Uterus (tissue), 4 donors: Measurements from ENCODE around the gene WDR86. TPM values are rescaled to one million over a fixed set of nuclear protein-coding genes. Genes with fewer than 3 reads are reported as not detected.

ENCODE experiments used
- DNase-seq, 2 donors: peaks; one replicate each; pipeline ENCODE4 v3.0.0-alpha.2; 2019 to 2020
- H3K27ac ChIP-seq, 2 donors: fragments of 200-600 bp; sonication (generic); 1 replicate in 1 of 2; 2 replicates in 1 of 2; pipeline ENCODE4 v1.5.1; 2016 to 2018
- H3K27me3 ChIP-seq, 2 donors: fragments of 200-600 bp; sonication (generic); one replicate each; pipeline ENCODE4 v1.5.1; 2018 to 2019; ENCODE audit warnings: control low read depth in 1 of 2
- H3K36me3 ChIP-seq, 2 donors: fragments of 200-600 bp; sonication (generic); one replicate each; pipeline ENCODE4 v1.5.1; 2019; ENCODE audit warnings: control low read depth in 1 of 2
- H3K4me1 ChIP-seq, 2 donors: fragments of 200-600 bp; sonication (generic); one replicate each; pipeline ENCODE4 v1.5.1; 2018 to 2019; ENCODE audit warnings: control low read depth in 1 of 2
- H3K4me3 ChIP-seq, 2 donors: fragments of 200-600 bp; sonication (generic); 1 replicate in 1 of 2; 2 replicates in 1 of 2; pipeline ENCODE4 v1.5.1; 2018 to 2019; ENCODE audit warnings: mild to moderate bottlenecking in 1 of 2
- H3K9me3 ChIP-seq, 2 donors: fragments of 200-600 bp; sonication (generic); one replicate each; pipeline ENCODE4 v1.5.1; 2019; ENCODE audit warnings: control low read depth in 1 of 2
- POLR2A ChIP-seq, 2 donors: fragments of 450-650 bp; IDR thresholded peaks; one replicate each; pipeline ENCODE4 v1.6.1; 2016; ENCODE audit warnings: antibody characterized with exemption in 2 of 2, mild to moderate bottlenecking in 1 of 2, moderate library complexity in 1 of 2
- intact Hi-C: fragments of 100-400 bp; cut with DNase I; formaldehyde crosslinking; loops from one replicate; pipeline ENCODE4 v1.15.1; 2023; ENCODE audit warnings: low total_unique reads
- total RNA-seq, 4 donors: library from RNA; depleted of rRNA in 3 of 4; stranded (reverse); fragments of >200 nt in 3 of 4; gene quantifications; one replicate each; pipeline versions ENCODE4 v1.1.0 to v1.2.4, GENCODE V29; 2014 to 2023
- TF ChIP-seq, protein P1 (sequence below), 4 experiments: fragments of 200-600 bp in 2 of 4; fragments of 450-650 bp in 2 of 4; sonication (generic) in 2 of 4; IDR thresholded peaks; one replicate each; pipeline ENCODE4 v1.5.1; 2016 to 2019; ENCODE audit warnings: antibody characterized with exemption in 4 of 4, mild to moderate bottlenecking in 2 of 4, moderate library complexity in 1 of 4
- donor health status: DM: yes; HTN: yes; CAD: no.

The WDR86 gene
- total RNA-seq, 4 donors from 2014 or later, result 3.2 to 100 (median 53.4) TPM

DNA sequence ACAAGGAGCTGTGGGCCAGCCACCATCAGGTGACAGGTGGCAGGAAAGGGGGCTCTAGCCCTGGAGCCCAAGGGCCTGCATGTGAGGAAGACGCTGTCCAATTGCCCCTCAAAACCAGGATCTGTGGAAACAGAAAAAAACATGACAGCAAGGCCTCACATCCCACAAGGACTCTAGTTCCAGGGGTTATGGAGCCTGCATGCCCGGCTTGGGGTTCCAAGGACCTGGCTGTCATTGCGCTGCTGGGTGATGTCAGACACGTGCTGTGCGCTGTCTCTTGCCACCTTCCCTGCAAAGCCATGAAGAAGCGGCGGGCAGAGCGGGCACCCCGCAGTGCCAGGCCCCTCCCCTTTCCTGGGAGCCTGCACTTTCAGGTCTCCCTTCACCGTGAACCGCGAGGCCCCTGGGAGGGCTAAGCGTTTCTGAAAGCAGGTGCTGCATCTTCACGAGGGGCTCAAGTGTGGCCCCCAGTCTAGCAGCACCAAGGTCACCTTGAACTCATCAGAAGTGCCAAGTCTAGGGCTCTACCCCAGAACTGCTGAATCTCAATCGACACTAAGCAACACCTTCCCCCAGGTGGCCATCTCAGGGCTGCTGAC, 45.2 kb upstream of the WDR86 start:
- DNase-seq, result peak; percentile 13 to 15
- H3K27me3 ChIP-seq, result no peaks in the 10 kb centered on the region
- TF ChIP-seq, protein P1, sequence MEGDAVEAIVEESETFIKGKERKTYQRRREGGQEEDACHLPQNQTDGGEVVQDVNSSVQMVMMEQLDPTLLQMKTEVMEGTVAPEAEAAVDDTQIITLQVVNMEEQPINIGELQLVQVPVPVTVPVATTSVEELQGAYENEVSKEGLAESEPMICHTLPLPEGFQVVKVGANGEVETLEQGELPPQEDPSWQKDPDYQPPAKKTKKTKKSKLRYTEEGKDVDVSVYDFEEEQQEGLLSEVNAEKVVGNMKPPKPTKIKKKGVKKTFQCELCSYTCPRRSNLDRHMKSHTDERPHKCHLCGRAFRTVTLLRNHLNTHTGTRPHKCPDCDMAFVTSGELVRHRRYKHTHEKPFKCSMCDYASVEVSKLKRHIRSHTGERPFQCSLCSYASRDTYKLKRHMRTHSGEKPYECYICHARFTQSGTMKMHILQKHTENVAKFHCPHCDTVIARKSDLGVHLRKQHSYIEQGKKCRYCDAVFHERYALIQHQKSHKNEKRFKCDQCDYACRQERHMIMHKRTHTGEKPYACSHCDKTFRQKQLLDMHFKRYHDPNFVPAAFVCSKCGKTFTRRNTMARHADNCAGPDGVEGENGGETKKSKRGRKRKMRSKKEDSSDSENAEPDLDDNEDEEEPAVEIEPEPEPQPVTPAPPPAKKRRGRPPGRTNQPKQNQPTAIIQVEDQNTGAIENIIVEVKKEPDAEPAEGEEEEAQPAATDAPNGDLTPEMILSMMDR (IDR thresholded peaks at IDR 0.05), result no peak
- no peak for TF ChIP-seq POLR2A (IDR thresholded peaks at IDR 0.05)

GRCh38 chr7:151454305-151454704, 44.5 kb upstream of the WDR86 start:
- TF ChIP-seq, protein P1 (IDR thresholded peaks at IDR 0.05), result no peak
- TF ChIP-seq POLR2A (IDR thresholded peaks at IDR 0.05), result no peak
- no peak overlapping the region for H3K4me3 ChIP-seq
- DNase-seq, result peak in 1 of 2 donors; percentile 10
- no peaks in the 10 kb centered on the region for H3K36me3 ChIP-seq
- no peak overlapping the region for H3K27ac ChIP-seq
- intact Hi-C loops, result no loop called here
- no peaks in the 10 kb centered on the region for H3K9me3 ChIP-seq
- peaks cover 0 to 3% of the 10 kb centered on the region in 2 donors for H3K4me1 ChIP-seq
- no peaks in the 10 kb centered on the region for H3K27me3 ChIP-seq

More for the DNA sequence above, 45.2 kb upstream of the WDR86 start:
- Histone ChIP-seq H3K36me3 (no peaks in the 10 kb centered on the region), H3K4me3 (no peak overlapping the region), H3K27ac (no peak overlapping the region), H3K9me3 (no peaks in the 10 kb centered on the region), H3K4me1 (peaks cover 0 to 3% of the 10 kb centered on the region in 2 donors)
- intact Hi-C loops, result no loop called here

DNA sequence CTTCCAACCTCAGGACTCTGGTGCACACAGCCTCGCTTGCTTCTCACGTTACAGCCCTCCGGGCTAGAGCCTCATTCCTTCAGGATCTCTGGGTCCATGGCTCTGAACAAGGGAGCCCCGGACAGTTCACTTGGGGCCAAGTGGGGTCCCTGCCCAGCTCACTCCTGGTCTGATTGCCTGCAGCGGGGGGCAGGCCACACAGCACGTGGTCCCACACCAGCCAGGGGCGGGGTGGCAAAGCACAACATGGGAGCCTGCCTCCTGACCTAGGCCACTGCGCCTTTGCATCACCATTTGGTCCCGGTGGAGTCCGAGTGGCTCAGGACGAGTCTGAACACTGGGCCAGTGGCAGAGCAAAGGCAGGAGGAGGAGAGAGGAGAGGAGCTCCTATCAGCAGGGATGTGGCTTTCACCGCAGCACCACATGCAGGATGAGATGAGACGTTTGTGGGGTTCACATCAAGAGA, 43.5 kb upstream of the WDR86 start:
- Histone ChIP-seq H3K4me3 (no peak overlapping the region), H3K4me1 (no peaks in the 10 kb centered on the region), H3K27ac (no peak overlapping the region), H3K27me3 (no peaks in the 10 kb centered on the region), H3K36me3 (no peaks in the 10 kb centered on the region), H3K9me3 (no peaks in the 10 kb centered on the region)
- DNase-seq, result peak in 1 of 2 donors; percentile 11
- intact Hi-C loops, result no loop called here
- TF ChIP-seq, protein P1 (IDR thresholded peaks at IDR 0.05), result no peak
- TF ChIP-seq POLR2A (IDR thresholded peaks at IDR 0.05), result no peak

- intact Hi-C loops, result no loop called here
- Histone ChIP-seq H3K36me3 (no peaks in the 10 kb centered on the region), H3K27ac (no peak overlapping the region), H3K4me1 (no peaks in the 10 kb centered on the region), H3K27me3 (no peaks in the 10 kb centered on the region), H3K4me3 (no peak overlapping the region), H3K9me3 (no peaks in the 10 kb centered on the region)
- peak in 1 of 2 donors; percentile 13 for DNase-seq
- TF ChIP-seq, protein P1 (IDR thresholded peaks at IDR 0.05), result no peak
- no peak for TF ChIP-seq POLR2A (IDR thresholded peaks at IDR 0.05)
These were observed 43.0 kb upstream of the WDR86 start for GRCh38 chr7:151452680-151453325.
